ENCODE measurements around the gene SPG21.

DNA sequence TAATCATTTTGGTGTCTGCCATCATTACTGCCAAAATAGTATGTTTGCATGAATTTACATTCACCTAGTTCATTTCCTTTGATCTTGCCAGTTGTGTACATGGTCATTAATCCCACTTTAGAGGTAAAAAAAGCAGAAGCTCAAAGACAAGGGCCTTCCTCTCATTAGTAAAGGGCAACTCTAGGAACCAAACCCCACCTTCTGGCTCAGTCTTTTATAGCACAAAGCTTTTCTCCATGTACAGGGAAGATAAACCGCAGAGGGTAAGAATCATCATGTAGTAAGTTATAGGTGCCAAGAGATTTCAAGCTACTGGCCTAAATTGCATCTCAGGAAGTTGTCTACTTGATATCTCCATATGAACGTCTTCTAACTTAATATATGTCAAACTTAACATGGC, 19.3 kb upstream of the SPG21 start:
- no peak for TF ChIP-seq CTCF (IDR thresholded peaks at IDR 0.05)
- no peak for TF ChIP-seq POLR2AphosphoS5 (IDR thresholded peaks at IDR 0.05)
- TF ChIP-seq EP300 (IDR thresholded peaks at IDR 0.05): no peak
- TF ChIP-seq POLR2A (IDR thresholded peaks at IDR 0.05): no peak

Data from sigmoid colon (tissue), 4 donors.